Measurements from ENCODE around the gene NOL12.

The NOL12 gene

DNA sequence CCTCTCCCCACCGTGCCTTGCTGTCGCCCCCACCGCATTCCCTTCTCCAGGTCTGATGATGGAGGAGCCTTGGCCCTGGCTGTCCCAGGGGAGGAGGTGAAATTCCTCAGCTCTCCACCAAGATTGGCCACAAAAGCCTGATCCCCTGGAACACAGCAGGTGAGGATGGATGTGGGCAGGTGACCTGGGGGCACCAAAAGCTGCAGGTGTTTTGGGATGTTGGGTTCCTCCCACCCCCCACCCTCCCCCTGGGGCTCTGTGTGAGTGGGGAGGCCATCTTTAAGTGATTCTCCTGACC lies 11.3 kb downstream of the NOL12 start:
- Histone ChIP-seq H3K9me3 (ENCODE audit: control insufficient read depth, low read length) (no peaks in the 10 kb centered on the region), H3K36me3 (ENCODE audit: control insufficient read depth, insufficient read depth, low read length) (peaks cover 11% of the 10 kb centered on the region), H3K27ac (ENCODE audit: insufficient read depth, low read length, poor library complexity, severe bottlenecking) (no peak overlapping the region), H3K4me3 (ENCODE audit: insufficient read depth, low read depth, low read length, poor library complexity, severe bottlenecking) (no peak overlapping the region), H3K27me3 (replicated peaks; ENCODE audit: control insufficient read depth, insufficient read depth, low read length, poor library complexity, severe bottlenecking) (no peaks in the 10 kb centered on the region), H3K4me1 (ENCODE audit: control insufficient read depth, insufficient read depth, low read length, poor library complexity, severe bottlenecking) (peaks cover 3% of the 10 kb centered on the region)
- no peak for DNase-seq

DNA sequence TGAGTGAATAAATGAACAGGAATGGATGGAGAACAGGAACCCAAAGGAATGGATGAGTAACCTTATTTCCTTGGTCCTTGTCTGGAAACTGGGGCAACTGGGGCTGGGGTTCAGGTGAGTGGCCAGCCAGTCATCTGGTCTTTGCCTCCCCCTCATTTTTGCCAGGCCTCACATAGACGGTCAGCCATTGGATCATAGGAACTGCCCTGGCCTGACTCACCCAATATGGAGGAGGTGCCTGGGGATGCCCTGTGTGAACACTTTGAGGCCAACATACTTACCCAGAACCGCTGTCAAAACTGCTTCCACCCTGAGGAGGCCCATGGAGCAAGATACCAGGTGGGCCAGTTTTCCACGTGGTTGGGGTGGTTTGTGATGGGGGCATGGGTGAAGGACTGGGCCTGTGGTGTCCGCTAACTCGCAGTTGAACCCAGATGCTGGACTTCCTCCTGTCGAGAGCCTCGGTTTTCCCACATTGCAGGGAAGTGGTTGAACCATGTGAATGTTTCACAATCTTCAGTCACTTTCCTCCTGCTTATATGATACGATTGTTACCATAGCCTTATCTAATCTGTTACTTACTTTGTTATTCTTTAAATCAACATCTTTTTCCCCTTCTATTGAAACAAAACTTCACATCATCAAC lies 15.1 kb downstream of the NOL12 start:
- no peak for DNase-seq
- no peaks in the 10 kb centered on the region for H3K36me3 ChIP-seq (ENCODE audit: control insufficient read depth, insufficient read depth, low read length)
- H3K4me3 ChIP-seq (ENCODE audit: insufficient read depth, low read depth, low read length, poor library complexity, severe bottlenecking) = no peak overlapping the region
- no peak overlapping the region for H3K27ac ChIP-seq (ENCODE audit: insufficient read depth, low read length, poor library complexity, severe bottlenecking)
- H3K9me3 ChIP-seq (ENCODE audit: control insufficient read depth, low read length) = no peaks in the 10 kb centered on the region
- H3K4me1 ChIP-seq (ENCODE audit: control insufficient read depth, insufficient read depth, low read length, poor library complexity, severe bottlenecking) = peaks cover 3% of the 10 kb centered on the region
- no peaks in the 10 kb centered on the region for H3K27me3 ChIP-seq (replicated peaks; ENCODE audit: control insufficient read depth, insufficient read depth, low read length, poor library complexity, severe bottlenecking)

DNA sequence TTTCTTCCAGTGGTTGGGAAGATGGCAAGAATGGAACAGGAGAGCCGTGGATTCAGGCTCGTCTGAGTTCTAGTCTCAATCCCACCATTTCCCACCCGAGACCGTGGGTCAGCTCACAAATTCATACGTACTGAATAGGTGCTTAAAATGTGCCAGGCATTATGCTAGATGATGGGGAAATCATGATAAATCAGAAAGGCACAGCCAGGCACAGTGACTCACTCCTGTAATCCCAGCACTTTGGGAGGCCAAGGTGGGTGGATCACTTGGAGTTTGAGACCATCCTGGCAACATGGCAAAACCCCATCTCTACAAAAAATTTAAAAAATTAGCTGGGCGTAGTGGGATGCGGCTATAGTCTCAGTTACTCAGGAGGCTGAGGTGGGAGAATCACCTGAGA lies 17.8 kb downstream of the NOL12 start:
- Histone ChIP-seq H3K4me1 (ENCODE audit: control insufficient read depth, insufficient read depth, low read length, poor library complexity, severe bottlenecking) (no peaks in the 10 kb centered on the region), H3K27ac (ENCODE audit: insufficient read depth, low read length, poor library complexity, severe bottlenecking) (no peak overlapping the region), H3K27me3 (replicated peaks; ENCODE audit: control insufficient read depth, insufficient read depth, low read length, poor library complexity, severe bottlenecking) (no peaks in the 10 kb centered on the region), H3K9me3 (ENCODE audit: control insufficient read depth, low read length) (no peaks in the 10 kb centered on the region), H3K4me3 (ENCODE audit: insufficient read depth, low read depth, low read length, poor library complexity, severe bottlenecking) (no peak overlapping the region), H3K36me3 (ENCODE audit: control insufficient read depth, insufficient read depth, low read length) (peaks cover 2% of the 10 kb centered on the region)
- no peak for DNase-seq

DNA sequence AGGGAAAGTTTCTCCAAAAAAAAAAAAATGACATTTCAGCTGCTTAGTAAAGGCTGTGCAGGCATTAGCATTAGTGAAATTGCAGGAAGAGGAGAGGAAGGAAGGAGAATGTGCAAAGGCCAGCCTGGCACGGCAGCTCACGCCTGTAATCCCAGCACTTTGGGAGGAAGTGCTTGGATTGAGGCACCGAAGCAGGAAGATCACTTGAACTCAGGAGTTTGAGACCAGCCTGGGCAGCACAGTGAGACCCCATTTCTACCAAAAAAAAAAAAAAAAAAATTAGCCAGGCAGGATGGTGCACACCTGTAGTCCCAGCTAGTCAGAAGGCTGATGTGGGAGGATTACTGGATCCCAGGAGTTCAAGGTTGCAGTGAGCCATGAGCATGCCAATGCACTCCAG lies 18.5 kb downstream of the NOL12 start:
- no peaks in the 10 kb centered on the region for H3K27me3 ChIP-seq (replicated peaks; ENCODE audit: control insufficient read depth, insufficient read depth, low read length, poor library complexity, severe bottlenecking)
- H3K4me3 ChIP-seq (ENCODE audit: insufficient read depth, low read depth, low read length, poor library complexity, severe bottlenecking) = no peak overlapping the region
- H3K36me3 ChIP-seq (ENCODE audit: control insufficient read depth, insufficient read depth, low read length) = peaks cover 4% of the 10 kb centered on the region
- no peak for DNase-seq
- no peak overlapping the region for H3K27ac ChIP-seq (ENCODE audit: insufficient read depth, low read length, poor library complexity, severe bottlenecking)
- H3K9me3 ChIP-seq (ENCODE audit: control insufficient read depth, low read length) = no peaks in the 10 kb centered on the region
- H3K4me1 ChIP-seq (ENCODE audit: control insufficient read depth, insufficient read depth, low read length, poor library complexity, severe bottlenecking) = no peaks in the 10 kb centered on the region

- Histone ChIP-seq H3K4me1 (ENCODE audit: control insufficient read depth, insufficient read depth, low read length, poor library complexity, severe bottlenecking) (no peaks in the 10 kb centered on the region), H3K27ac (ENCODE audit: insufficient read depth, low read length, poor library complexity, severe bottlenecking) (no peak overlapping the region), H3K4me3 (ENCODE audit: insufficient read depth, low read depth, low read length, poor library complexity, severe bottlenecking) (no peak overlapping the region), H3K9me3 (ENCODE audit: control insufficient read depth, low read length) (no peaks in the 10 kb centered on the region), H3K27me3 (replicated peaks; ENCODE audit: control insufficient read depth, insufficient read depth, low read length, poor library complexity, severe bottlenecking) (no peaks in the 10 kb centered on the region), H3K36me3 (ENCODE audit: control insufficient read depth, insufficient read depth, low read length) (peaks cover 4% of the 10 kb centered on the region)
- DNase-seq = no peak
These were observed 19.1 kb downstream of the NOL12 start for GRCh38 chr22:37705205-37705604.

DNA sequence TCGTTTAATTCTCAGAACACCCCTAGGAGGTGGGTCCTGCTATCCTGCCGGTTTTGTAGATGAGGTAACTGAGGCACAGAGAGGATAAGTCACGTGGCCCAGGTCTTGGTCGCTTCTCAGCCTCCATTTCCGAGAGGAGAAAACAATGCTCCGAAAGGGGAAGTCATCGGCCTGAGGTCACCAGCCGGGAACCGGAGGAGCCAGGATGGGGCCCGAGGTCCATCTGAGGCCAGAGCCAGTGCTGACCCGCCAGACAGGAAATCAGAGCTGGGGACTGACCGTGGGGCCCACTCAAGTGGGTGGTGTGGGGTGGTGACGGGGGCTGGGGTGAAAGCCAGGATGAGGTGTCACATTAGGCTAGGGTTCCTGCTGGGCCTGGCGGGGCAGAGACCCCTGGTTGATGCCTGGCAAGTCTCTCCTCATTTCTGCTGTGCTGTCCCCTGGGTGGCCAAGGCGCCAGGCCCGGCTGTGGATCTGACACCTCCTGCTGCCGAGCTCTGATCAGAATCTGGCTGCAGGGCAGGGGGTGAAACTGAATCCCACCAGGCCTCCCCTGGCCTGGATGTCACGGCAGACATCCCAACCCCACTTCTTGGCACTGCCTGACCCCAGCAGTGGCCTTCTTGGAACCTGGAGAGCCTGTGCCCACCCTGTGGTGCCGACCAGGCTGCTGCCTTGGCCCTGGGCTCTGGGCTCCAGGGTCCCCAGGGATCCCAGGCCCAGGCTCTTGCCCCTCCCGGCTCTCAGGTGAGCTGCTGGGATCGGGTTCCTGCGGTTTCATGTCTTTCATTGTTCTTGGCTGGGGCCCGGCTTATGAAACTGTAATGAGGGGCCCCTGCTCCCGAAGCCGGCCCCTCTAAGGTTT lies 22.7 kb downstream of the NOL12 start:
- Histone ChIP-seq H3K4me1 (ENCODE audit: control insufficient read depth, insufficient read depth, low read length, poor library complexity, severe bottlenecking) (no peaks in the 10 kb centered on the region), H3K4me3 (ENCODE audit: insufficient read depth, low read depth, low read length, poor library complexity, severe bottlenecking) (no peak overlapping the region), H3K27ac (ENCODE audit: insufficient read depth, low read length, poor library complexity, severe bottlenecking) (no peak overlapping the region), H3K36me3 (ENCODE audit: control insufficient read depth, insufficient read depth, low read length) (peaks cover 4% of the 10 kb centered on the region), H3K27me3 (replicated peaks; ENCODE audit: control insufficient read depth, insufficient read depth, low read length, poor library complexity, severe bottlenecking) (no peaks in the 10 kb centered on the region), H3K9me3 (ENCODE audit: control insufficient read depth, low read length) (no peaks in the 10 kb centered on the region)
- DNase-seq = no peak

- H3K27ac ChIP-seq (ENCODE audit: insufficient read depth, low read length, poor library complexity, severe bottlenecking) = no peak overlapping the region
- peaks cover 4% of the 10 kb centered on the region for H3K36me3 ChIP-seq (ENCODE audit: control insufficient read depth, insufficient read depth, low read length)
- no peak for DNase-seq
- H3K9me3 ChIP-seq (ENCODE audit: control insufficient read depth, low read length) = no peaks in the 10 kb centered on the region
- no peaks in the 10 kb centered on the region for H3K27me3 ChIP-seq (replicated peaks; ENCODE audit: control insufficient read depth, insufficient read depth, low read length, poor library complexity, severe bottlenecking)
- H3K4me3 ChIP-seq (ENCODE audit: insufficient read depth, low read depth, low read length, poor library complexity, severe bottlenecking) = no peak overlapping the region
- H3K4me1 ChIP-seq (ENCODE audit: control insufficient read depth, insufficient read depth, low read length, poor library complexity, severe bottlenecking) = no peaks in the 10 kb centered on the region
These were observed 23.3 kb downstream of the NOL12 start for GRCh38 chr22:37709445-37709765.

- no peak overlapping the region for H3K27ac ChIP-seq (ENCODE audit: insufficient read depth, low read length, poor library complexity, severe bottlenecking)
- no peak overlapping the region for H3K4me3 ChIP-seq (ENCODE audit: insufficient read depth, low read depth, low read length, poor library complexity, severe bottlenecking)
- H3K27me3 ChIP-seq (replicated peaks; ENCODE audit: control insufficient read depth, insufficient read depth, low read length, poor library complexity, severe bottlenecking) = no peaks in the 10 kb centered on the region
- no peaks in the 10 kb centered on the region for H3K9me3 ChIP-seq (ENCODE audit: control insufficient read depth, low read length)
- peaks cover 4% of the 10 kb centered on the region for H3K36me3 ChIP-seq (ENCODE audit: control insufficient read depth, insufficient read depth, low read length)
- DNase-seq = no peak
- H3K4me1 ChIP-seq (ENCODE audit: control insufficient read depth, insufficient read depth, low read length, poor library complexity, severe bottlenecking) = no peaks in the 10 kb centered on the region
These were observed 24.5 kb downstream of the NOL12 start for GRCh38 chr22:37710675-37711074.

DNA sequence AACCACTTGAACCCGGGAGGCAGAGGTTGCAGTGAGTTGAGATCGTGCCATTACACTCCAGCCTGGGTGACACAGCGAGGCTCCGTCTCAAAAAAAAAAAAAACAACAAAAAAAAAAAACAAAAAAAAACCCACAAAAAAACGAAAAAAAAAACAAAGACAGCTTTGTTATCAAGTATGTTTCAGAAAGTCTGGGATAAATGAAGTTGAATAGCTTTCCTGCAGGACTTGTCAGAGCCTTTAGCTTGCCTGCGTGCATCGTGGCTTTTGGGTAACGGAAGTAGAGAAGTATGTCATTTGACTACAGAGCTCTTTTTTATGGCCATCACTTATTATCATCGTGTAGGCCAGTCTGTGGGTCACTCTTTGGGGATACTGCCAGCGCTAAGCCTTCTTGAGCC lies 25.3 kb downstream of the NOL12 start:
- no peaks in the 10 kb centered on the region for H3K9me3 ChIP-seq (ENCODE audit: control insufficient read depth, low read length)
- DNase-seq = no peak
- H3K4me3 ChIP-seq (ENCODE audit: insufficient read depth, low read depth, low read length, poor library complexity, severe bottlenecking) = no peak overlapping the region
- H3K27ac ChIP-seq (ENCODE audit: insufficient read depth, low read length, poor library complexity, severe bottlenecking) = no peak overlapping the region
- no peaks in the 10 kb centered on the region for H3K4me1 ChIP-seq (ENCODE audit: control insufficient read depth, insufficient read depth, low read length, poor library complexity, severe bottlenecking)
- H3K27me3 ChIP-seq (replicated peaks; ENCODE audit: control insufficient read depth, insufficient read depth, low read length, poor library complexity, severe bottlenecking) = no peaks in the 10 kb centered on the region
- peaks cover 4% of the 10 kb centered on the region for H3K36me3 ChIP-seq (ENCODE audit: control insufficient read depth, insufficient read depth, low read length)

GRCh38 chr22:37713761-37714160 lies 27.6 kb downstream of the NOL12 start:
- no peaks in the 10 kb centered on the region for H3K4me1 ChIP-seq (ENCODE audit: control insufficient read depth, insufficient read depth, low read length, poor library complexity, severe bottlenecking)

More at GRCh38 chr22:37713761-37714160, 27.6 kb downstream of the NOL12 start:
- Histone ChIP-seq H3K36me3 (ENCODE audit: control insufficient read depth, insufficient read depth, low read length) (peaks cover 3% of the 10 kb centered on the region), H3K9me3 (ENCODE audit: control insufficient read depth, low read length) (no peaks in the 10 kb centered on the region), H3K27me3 (replicated peaks; ENCODE audit: control insufficient read depth, insufficient read depth, low read length, poor library complexity, severe bottlenecking) (no peaks in the 10 kb centered on the region), H3K4me3 (ENCODE audit: insufficient read depth, low read depth, low read length, poor library complexity, severe bottlenecking) (no peak overlapping the region), H3K27ac (ENCODE audit: insufficient read depth, low read length, poor library complexity, severe bottlenecking) (no peak overlapping the region)
- DNase-seq = no peak

Measured in effector memory CD4-positive, alpha-beta T cell (primary cell).